Left ventricle myocardium inferior (tissue), 1 donor: Measurements from ENCODE around the gene IGSF8. TPM values are rescaled to one million over a fixed set of nuclear protein-coding genes. Genes with fewer than 3 reads are reported as not detected.
A peak's percentile ranks its signal among the peaks of the same experiment; 100 is the strongest.
"Not testable (repeated sequence)": the region's sequence is repeated elsewhere in the genome, so short reads cannot be mapped to it uniquely, and the experiment has no call there.

Experiments
- DNase-seq: peaks from one replicate; pipeline ENCODE4 v3.0.0-alpha.2; 2020
- H3K27ac ChIP-seq: fragments of 200-600 bp; replicated peaks from 2 replicates; pipeline ENCODE4 v1.8.0; 2021
- H3K27me3 ChIP-seq: fragments of 200-600 bp; 2 replicates; pipeline ENCODE4 v1.8.0; 2021; ENCODE audit warnings: low read depth
- H3K36me3 ChIP-seq: fragments of 200-600 bp; 2 replicates; pipeline ENCODE4 v1.8.0; 2021
- H3K4me1 ChIP-seq: fragments of 200-600 bp; 2 replicates; pipeline ENCODE4 v1.8.0; 2021
- H3K4me3 ChIP-seq: fragments of 200-600 bp; 2 replicates; pipeline ENCODE4 v1.8.0; 2021; ENCODE audit warnings: mild to moderate bottlenecking, moderate library complexity
- H3K9me3 ChIP-seq: fragments of 200-600 bp; replicated peaks from 2 replicates; pipeline ENCODE4 v1.8.0; 2021
- CTCF ChIP-seq: fragments of 200-600 bp; IDR thresholded peaks from 2 replicates; pipeline ENCODE4 v1.8.0; 2021; ENCODE audit warnings: antibody characterized with exemption, mild to moderate bottlenecking, borderline replicate concordance
- intact Hi-C: fragments of 100-400 bp; cut with micrococcal nuclease; formaldehyde crosslinking; loops from one replicate; pipeline ENCODE4 v1.11.0; 2022
- total RNA-seq: library from RNA; stranded (reverse); fragmentation: NEBNext Ultra II Directional; extraction: Animal tissue kit (Norgen Biotek cat#: 25700); gene quantifications from one replicate; pipeline ENCODE4 v1.2.1, GENCODE V29; 2021
- donor health status: DM: no; HTN: yes; CAD: no; lungs with severe emphysema.

The IGSF8 gene
- total RNA-seq, 1 donor from 2014 or later: 18.2 TPM

DNA sequence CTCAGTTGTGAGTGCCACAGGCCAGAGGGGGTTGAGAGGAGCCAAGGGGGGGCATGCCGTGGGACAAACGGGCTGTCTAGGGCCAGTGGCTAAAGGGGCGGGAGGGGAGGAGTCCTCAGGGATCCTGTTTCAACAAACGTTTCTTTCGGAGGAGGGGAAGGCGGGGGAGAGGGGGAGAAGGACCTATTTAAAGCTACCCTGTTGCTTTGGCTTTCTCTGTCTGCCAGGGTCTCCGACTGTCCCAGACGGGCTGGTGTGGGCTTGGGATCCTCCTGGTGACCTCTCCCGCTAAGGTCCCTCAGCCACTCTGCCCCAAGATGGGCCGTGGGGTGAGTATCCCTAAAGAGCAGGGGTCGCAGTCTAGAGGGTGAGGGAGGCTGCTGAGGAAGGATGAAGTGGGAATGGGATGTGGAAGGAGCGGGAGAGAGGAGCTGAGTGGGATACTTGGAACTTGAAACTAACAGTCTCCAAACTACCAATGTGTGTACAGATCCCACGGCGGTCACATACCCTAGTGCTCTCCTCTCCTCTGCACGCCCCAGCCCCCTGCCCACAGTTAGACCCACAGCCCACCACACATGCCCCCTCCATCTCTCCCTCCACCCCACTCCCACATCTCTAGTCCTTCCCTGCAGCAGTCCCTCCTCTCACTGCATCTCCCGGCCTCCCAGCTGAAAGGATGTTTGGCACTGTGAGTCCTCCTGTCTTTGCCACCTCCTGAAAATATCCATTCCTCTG lies 17.3 kb upstream of the IGSF8 start, which contains the start of gene ATP1A2:
ATP1A2 (plus strand) TSS at position 215 of the 738 bp plus-strand sequence; CDS start at position 318, 103 bp downstream.
- Histone ChIP-seq H3K4me1 (peaks cover 71% of the 10 kb centered on the region), H3K9me3 (no peaks in the 10 kb centered on the region), H3K36me3 (no peaks in the 10 kb centered on the region), H3K27ac (peak within 1 kb of the TSS; percentile 90), H3K4me3 (peak within 1 kb of the TSS; percentile 74), H3K27me3 (peaks cover under 1% of the 10 kb centered on the region)
- intact Hi-C loops: no loop called here
- TF ChIP-seq CTCF: no peak
- peak; percentile 62 for DNase-seq

GRCh38 chr1:160114085-160114484 lies 15.7 kb upstream of the IGSF8 start:
- H3K9me3 ChIP-seq: no peaks in the 10 kb centered on the region
- peak overlapping the region; percentile 90 for H3K27ac ChIP-seq
- H3K4me1 ChIP-seq: peaks cover 54% of the 10 kb centered on the region
- H3K27me3 ChIP-seq: peaks cover 5% of the 10 kb centered on the region
- intact Hi-C loops: no loop called here
- H3K4me3 ChIP-seq: no peak overlapping the region
- H3K36me3 ChIP-seq: no peaks in the 10 kb centered on the region
- TF ChIP-seq CTCF: no peak
- no peak for DNase-seq

- TF ChIP-seq CTCF: no peak
- Histone ChIP-seq H3K4me1 (peaks cover 48% of the 10 kb centered on the region), H3K36me3 (no peaks in the 10 kb centered on the region), H3K9me3 (no peaks in the 10 kb centered on the region), H3K27ac (peak overlapping the region; percentile 90), H3K4me3 (no peak overlapping the region), H3K27me3 (peaks cover 5% of the 10 kb centered on the region)
- no peak for DNase-seq
- intact Hi-C loops: no loop called here
Measured at GRCh38 chr1:160113407-160113806, 15.0 kb upstream of the IGSF8 start.

GRCh38 chr1:160112357-160112756 lies 13.9 kb upstream of the IGSF8 start:
- peak; percentile 45 for DNase-seq
- Histone ChIP-seq H3K4me1 (peaks cover 39% of the 10 kb centered on the region), H3K4me3 (no peak overlapping the region), H3K27ac (peak overlapping the region; percentile 90), H3K27me3 (peaks cover 5% of the 10 kb centered on the region), H3K36me3 (no peaks in the 10 kb centered on the region), H3K9me3 (no peaks in the 10 kb centered on the region)
- TF ChIP-seq CTCF: no peak
- intact Hi-C loops: no loop called here

DNA sequence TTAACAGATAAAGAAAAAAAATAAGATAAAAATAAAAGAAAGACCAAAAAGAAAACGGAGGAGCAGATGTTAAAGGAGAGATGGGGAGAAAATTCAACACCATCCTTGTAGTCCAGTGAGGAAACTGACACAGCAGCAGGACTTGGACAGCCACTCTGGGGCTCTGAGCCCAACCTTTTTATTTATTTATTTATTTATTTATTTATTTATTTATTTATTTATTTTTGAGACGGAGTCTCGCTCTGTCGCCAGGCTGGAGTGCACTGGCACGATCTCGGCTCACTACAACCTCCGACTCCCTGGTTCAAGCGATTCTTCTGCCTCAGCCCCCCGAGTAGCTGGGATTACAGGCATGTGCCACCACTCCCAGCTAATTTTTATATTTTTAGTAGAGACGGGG lies 13.0 kb upstream of the IGSF8 start:
- H3K4me3 ChIP-seq, H3K27me3 ChIP-seq, H3K9me3 ChIP-seq, DNase-seq, H3K36me3 ChIP-seq, intact Hi-C loops: not testable (repeated sequence)
- Histone ChIP-seq H3K27ac (peak overlapping the region; percentile 90), H3K4me1 (peaks cover 30% of the 10 kb centered on the region)

- H3K9me3 ChIP-seq: no peaks in the 10 kb centered on the region
- intact Hi-C loops: no loop called here
- H3K27me3 ChIP-seq: peaks cover 5% of the 10 kb centered on the region
- peak overlapping the region; percentile 5 for H3K27ac ChIP-seq
- no peak for DNase-seq
- TF ChIP-seq CTCF: no peak
- no peak overlapping the region for H3K4me3 ChIP-seq
- H3K4me1 ChIP-seq: peaks cover 18% of the 10 kb centered on the region
- H3K36me3 ChIP-seq: no peaks in the 10 kb centered on the region
Measured at GRCh38 chr1:160109686-160110085, 11.3 kb upstream of the IGSF8 start.
